ENCODE measurements around the gene BCL11A.

Gene BCL11A

DNA sequence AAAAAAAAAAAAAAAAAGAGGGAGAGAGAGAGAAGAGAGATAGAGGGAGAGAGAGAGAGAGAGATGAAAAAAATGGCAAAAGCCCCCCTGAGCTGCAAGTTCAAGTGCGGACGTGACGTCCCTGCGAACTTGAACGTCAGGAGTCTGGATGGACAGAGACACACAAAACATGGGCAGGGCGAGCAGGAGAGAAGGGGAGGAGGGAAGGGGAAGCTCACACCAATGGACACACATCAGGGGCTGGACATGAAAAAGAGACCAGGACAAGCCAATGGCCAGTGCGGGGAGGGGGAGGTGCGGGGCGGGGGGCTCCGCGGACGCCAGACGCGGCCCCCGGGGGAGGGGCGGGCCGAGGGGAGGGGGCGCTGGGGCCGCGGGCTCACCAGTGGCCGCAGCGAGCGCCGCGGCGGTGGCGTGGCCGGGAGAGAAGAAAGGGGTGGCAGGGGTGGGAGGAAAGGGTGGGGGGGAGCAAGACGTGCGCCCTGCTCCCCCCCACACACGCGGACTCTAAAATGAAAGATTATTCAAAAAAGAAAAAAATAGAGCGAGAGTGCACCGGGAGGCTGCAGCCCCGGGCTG is at the start of gene BCL11A:
Gene BCL11A, minus strand, starts transcription at position 160 of the 579 bp plus-strand sequence. CDS start 384 bp downstream, outside the sequence.
- DNase-seq (ENCODE audit: low read depth in 2 of 2) = no peak

GRCh38 chr2:60602828-60603532 is 49.5 kb upstream of the BCL11A start:
- DNase-seq (ENCODE audit: low read depth in 2 of 2) = no peak

DNA sequence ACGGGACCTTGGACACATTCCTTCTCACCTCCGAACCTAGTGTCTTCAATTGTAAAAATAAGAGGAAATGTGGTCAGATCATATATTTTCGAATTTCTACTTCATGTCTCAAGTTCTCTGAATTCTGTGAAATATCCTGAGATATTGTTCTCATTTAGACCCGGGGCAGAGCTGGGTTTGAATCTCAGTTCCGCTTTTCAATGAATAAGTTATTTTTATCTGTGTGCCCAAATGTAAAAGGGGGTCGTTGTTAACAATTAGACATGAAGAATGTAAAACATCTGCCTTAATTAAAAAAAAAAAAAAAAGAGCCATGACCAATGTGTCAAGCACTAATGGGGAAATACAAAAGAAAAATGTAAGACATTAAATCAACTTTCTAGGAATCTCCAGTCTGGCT is 48.9 kb upstream of the BCL11A start:
- DNase-seq (ENCODE audit: low read depth in 2 of 2) = no peak

- no peak for DNase-seq (ENCODE audit: low read depth in 2 of 2)
Observed at GRCh38 chr2:60598271-60598670, 44.8 kb upstream of the BCL11A start.

- DNase-seq (ENCODE audit: low read depth in 2 of 2) = no peak
Observed at GRCh38 chr2:60597346-60597745, 43.9 kb upstream of the BCL11A start.

DNA sequence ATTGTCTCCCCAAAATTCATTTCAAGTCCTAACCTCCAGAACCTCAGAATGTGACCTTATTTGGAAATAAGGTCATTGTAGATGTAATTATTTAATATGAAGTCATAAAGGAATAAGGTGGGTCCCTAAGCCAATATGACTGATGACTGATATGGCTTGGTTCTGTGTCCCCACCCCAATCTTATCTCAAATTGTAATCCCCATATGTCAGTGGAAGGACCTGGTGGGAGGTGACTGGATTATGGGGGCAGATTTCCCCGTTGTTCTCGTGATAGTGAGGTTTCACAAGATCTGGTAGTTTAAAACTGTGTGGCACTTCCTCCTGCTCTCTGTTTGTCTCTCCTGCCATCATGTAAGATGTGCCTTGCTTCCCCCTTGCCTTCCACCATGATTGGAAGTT is 43.0 kb upstream of the BCL11A start:
- no peak for DNase-seq (ENCODE audit: low read depth in 2 of 2)

DNA sequence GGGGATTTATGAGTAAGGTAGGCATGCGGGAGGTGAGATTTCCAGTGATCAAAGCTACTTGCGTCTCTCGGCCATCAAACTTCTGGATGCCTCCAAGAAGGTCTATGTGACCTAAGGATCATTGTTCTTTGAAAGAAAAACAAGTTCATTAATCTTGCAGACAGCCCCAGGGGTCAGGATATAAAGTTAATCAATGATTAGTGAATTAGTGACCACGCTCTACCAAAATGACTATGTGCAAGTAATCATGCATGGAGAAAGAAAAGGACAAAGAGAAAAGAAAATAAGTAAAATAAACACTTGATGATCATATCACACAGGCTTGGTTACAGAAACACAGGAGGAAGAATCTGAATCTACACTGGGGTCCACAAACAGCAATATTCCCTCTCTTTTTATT is 42.5 kb upstream of the BCL11A start:
- no peak for DNase-seq (ENCODE audit: low read depth in 2 of 2)

DNA sequence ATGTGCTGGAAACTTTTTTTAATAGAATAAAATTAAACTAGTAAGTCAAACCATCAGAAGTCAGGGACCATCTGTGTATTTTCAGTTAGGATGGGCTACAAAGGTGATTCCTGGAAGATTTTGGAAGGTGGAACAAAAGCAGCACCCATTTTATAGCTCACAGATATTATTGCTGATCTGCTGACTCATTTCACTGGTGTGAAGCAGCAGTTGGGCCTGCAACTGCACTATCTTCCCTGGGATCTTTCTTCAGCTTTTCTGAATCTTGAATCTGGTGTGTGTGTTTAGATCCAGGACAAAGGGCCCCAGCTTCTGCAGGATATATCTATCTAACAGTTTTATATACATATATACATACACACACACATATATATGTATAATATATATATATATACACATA is 35.6 kb upstream of the BCL11A start:
- DNase-seq (ENCODE audit: low read depth in 2 of 2) = no peak

- no peak for DNase-seq (ENCODE audit: low read depth in 2 of 2)
Observed at GRCh38 chr2:60586081-60586480, 32.6 kb upstream of the BCL11A start.

DNA sequence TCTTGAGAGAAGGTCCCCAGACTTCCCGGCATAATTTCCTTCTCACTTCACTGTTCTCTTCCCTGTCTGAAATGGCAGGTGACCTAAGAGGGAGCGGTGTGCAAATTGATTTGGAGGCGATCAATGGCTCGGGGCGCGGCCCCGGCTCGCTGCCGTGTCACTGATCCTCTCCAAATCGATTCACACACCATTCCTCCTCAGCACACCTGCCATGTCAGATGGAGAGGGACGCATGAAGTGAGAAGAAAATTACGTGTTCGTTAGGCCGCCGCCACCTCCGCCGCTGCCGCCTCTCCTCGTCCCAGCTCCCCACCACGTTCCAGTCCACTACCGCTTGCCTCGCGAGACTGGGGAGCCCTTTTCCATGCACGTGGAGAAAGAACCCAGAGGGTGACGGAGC is 31.8 kb upstream of the BCL11A start:
- DNase-seq (ENCODE audit: low read depth in 2 of 2) = no peak

DNA sequence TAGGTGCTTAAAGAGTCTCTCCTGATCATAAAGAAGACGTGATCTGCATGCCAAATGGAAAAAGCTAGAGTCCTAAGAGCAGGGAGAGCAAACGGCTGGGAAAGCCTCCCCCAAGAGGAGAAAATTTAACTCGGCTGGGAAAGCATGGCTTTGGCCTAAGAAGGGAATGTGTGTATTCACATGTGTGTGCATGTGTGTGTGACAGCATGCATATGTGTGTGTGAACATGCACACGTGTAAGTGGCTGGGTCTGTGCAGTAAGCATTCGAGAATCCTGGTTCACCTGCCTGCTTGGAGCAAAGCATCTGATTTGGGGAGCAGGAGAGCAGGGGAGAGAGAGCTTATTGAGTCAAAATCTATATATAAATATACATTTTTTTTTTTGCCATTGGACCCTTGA is 30.1 kb upstream of the BCL11A start:
- DNase-seq (ENCODE audit: low read depth in 2 of 2) = no peak

- peak; percentile 26 to 43 for DNase-seq (ENCODE audit: low read depth in 2 of 2)
Observed at GRCh38 chr2:60581433-60582282, 28.2 kb upstream of the BCL11A start.

DNA sequence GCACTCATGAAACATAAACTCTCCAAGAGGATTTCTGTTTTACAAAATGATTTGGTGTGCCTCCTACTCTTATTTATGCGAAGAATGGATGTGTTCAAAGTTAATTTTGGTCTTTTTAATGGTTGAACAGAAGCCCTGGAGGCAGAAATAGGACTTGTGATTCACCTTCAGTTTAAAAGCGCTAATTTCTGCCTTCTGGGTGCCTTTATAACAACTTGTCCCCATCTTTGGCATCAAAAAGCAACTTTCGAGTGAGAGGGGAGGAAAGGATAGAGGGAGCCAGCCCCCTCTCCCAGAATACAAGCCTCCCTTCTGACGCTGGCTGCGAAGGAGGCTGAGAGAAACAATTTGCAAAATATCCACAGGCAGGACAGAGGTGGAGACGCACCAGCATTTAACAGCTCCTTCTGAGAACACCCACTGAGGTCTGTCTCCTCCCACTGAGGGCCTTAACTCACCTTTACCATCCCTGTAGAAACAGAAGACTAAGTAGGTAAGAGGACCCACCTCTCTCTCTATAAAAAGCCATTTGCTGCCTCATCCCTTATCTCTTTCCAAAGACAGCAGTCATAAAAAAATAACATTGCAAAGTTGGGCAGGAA is 24.3 kb upstream of the BCL11A start:
- no peak for DNase-seq (ENCODE audit: low read depth in 2 of 2)

GRCh38 chr2:60573251-60573650 is 19.8 kb upstream of the BCL11A start:
- DNase-seq (ENCODE audit: low read depth in 2 of 2) = no peak

DNA sequence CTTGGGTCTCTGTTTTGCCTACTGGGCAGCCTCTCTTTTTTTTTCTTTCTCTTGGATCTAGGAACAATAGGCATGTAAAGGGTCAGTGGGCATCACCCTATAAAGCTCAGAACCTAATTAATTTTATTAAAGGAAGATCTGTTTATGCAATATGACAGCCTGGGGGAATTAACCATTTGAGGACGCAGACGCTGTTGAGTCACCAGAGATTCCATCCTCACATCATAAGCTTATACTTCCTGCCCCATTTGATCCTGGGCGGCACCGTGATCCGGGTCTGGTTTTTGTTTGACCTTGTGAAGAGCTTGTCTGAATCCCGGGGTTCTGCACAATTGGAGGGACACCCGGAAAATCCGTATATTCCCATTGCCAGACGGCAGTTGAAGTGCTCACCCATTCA is 16.8 kb upstream of the BCL11A start:
- no peak for DNase-seq (ENCODE audit: low read depth in 2 of 2)

- no peak for DNase-seq (ENCODE audit: low read depth in 2 of 2)
Observed at GRCh38 chr2:60569680-60570111, 16.2 kb upstream of the BCL11A start.

- DNase-seq (ENCODE audit: low read depth in 2 of 2) = no peak
Observed at GRCh38 chr2:60567919-60568768, 14.7 kb upstream of the BCL11A start.

DNA sequence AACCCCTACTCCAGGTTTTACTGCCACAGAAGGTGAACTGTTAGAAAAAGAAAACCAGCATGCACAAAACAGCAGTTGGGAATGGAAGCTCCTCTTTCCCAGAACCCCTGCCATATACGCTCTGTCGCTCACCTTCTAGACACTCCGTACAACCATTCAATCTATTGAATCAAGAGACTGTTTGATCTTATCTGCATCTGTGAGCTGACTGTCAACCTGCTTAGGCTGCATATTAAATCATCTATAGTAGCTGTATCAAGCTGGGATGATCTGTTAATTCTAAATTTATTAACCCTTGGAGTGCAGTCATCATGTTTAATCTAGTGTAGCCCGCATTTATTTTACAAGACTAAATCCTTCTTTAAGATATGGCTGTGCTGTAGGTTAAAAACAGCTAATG is 13.6 kb upstream of the BCL11A start:
- DNase-seq (ENCODE audit: low read depth in 2 of 2) = no peak

DNA sequence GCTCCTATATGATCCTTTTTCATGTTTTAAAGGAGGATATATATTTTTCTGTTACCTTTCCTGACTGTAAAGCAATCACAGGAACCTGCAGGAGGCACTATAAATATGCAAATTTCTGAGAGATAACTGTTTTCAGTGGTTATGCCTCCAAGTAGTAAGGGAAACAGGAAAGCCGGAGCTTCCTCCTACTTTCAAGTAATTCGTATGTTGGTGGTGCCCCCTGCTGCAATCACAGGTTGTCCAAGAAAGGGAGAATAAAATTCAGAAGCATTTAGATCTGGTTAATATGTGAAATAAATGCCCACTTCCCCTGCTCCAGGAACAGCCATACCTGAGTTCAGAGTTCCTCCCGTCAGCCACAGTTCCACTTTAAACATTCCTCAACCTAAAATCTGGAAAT is 12.0 kb upstream of the BCL11A start:
- DNase-seq (ENCODE audit: low read depth in 2 of 2) = no peak

- DNase-seq (ENCODE audit: low read depth in 2 of 2) = no peak
Observed at GRCh38 chr2:60560734-60561644, 7.5 kb upstream of the BCL11A start.

Measured in stimulated activated CD8-positive, alpha-beta memory T cell treated with anti-CD3 and anti-CD28 coated beads, Interleukin-2, amount 100 ng/mL, for 1 hour (primary cell).